Urothelium cell line (cell line): ENCODE data around the gene ZNF521.
"Not testable (repeated sequence)": the region's sequence is repeated elsewhere in the genome, so short reads cannot be mapped to it uniquely, and the experiment has no call there.

Experiments used
- DNase-seq: peaks from one replicate; pipeline ENCODE4 v3.0.0; 2011; ENCODE audit warnings: low spot score, mixed read lengths
- FAIRE-seq: peaks from 2 replicates; lab custom pipeline; 2011; peaks lifted over from hg19 to GRCh38; lab: Jason Lieb, UNC

The ZNF521 gene

GRCh38 chr18:25295624-25296138 is 56.3 kb downstream of the ZNF521 start:
- no peak for FAIRE-seq
- no peak for DNase-seq

- DNase-seq (no peak), FAIRE-seq (no peak)
Observed at GRCh38 chr18:25291150-25291549, 60.8 kb downstream of the ZNF521 start.

- FAIRE-seq (no peak), DNase-seq (peak; percentile 3)
Observed at GRCh38 chr18:25289001-25289631, 62.9 kb downstream of the ZNF521 start.

DNA sequence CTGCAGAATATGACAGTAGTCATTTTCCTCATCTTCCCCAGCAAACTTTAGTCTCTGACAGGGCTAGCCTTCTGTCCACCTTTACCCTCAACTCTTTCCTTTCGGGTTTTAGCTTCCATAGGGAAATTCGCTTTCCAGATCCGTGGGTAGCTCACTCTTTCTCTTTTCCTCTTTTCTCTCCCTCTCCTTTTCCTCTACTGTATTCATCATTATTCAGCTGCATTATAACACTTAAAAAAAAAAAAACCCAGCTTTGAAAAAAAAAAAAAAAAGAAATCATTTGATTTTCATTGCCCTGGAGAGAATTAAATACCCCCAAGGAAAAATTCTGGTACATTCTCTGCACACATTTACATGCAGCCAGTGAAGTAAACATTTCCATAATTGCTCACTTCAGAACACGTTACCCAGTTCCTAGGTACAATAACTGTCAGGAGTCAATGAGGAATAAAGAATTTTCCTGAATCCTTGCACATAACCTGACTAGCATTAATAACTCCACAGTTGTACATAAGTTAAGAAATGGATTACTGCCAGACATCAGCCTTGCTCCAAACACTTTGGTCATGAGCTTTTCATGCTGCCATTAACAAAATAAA is 63.5 kb downstream of the ZNF521 start:
- DNase-seq: no peak
- no peak for FAIRE-seq

- FAIRE-seq (no peak), DNase-seq (no peak)
Observed at GRCh38 chr18:25287106-25287505, 64.9 kb downstream of the ZNF521 start.

- no peak for DNase-seq
- FAIRE-seq: no peak
Observed at GRCh38 chr18:25284861-25285550, 67.0 kb downstream of the ZNF521 start.

DNA sequence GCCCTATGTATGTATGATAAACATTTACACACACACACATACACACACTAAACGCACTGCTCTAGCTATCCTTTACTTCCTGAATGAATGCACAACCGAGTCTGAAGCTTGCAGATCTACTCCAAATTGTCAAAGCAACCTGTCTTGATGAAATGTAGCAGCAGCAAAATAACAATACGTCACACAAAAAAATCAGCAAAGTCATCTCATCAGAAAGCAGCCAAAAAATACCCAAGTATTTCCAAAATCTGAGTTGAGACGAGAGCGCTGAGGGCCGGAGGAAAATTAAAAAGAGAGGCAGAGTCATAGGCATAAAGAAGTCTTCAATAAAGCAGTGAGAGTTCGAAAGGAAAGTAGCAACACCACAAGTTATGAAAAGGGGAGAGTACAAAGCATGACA is 67.7 kb downstream of the ZNF521 start:
- FAIRE-seq (no peak), DNase-seq (no peak)

DNA sequence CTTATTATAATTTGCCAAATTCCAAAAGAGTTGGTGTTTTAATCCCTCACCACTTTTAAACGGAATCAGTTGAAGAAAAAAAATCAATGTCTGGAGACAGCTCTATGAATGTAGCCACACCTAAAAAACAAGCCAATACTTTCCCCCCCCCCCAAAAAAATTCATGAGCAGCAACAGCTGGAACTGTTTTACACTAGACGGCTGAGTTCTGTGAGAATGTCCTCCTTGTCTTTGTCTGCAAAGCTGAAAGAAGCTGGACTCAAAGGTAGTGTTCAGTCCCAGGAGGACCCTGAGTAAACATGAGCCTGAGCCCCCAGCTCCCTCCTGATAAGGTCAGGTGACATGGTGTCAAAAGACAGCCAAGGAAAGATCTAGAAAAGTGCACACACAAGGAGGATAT is 68.2 kb downstream of the ZNF521 start:
- DNase-seq (no peak), FAIRE-seq (no peak)

- FAIRE-seq (no peak), DNase-seq (no peak)
Observed at GRCh38 chr18:25282896-25283703, 68.9 kb downstream of the ZNF521 start.

GRCh38 chr18:25282282-25282681 is 69.7 kb downstream of the ZNF521 start:
- no peak for DNase-seq
- FAIRE-seq: no peak

GRCh38 chr18:25281556-25281955 is 70.4 kb downstream of the ZNF521 start:
- FAIRE-seq (no peak), DNase-seq (no peak)

DNA sequence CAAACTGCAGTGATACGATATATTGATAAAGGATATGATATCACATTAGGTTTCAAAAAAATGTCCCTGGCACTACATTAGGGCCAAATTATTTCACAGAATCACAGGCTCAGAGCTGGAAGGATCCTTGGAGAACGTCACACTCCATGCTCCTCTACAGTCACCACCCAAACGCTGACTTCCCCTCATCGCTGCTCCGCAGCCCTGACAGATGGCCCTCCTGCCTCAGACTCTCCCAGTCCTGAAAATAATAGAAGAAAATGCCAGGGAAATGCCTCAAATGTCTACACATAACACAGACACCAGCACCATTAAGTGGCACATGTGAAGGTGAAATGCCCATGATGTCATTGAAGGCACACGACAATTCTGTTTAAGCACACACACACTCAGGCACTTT is 72.0 kb downstream of the ZNF521 start:
- no peak for DNase-seq
- no peak for FAIRE-seq

DNA sequence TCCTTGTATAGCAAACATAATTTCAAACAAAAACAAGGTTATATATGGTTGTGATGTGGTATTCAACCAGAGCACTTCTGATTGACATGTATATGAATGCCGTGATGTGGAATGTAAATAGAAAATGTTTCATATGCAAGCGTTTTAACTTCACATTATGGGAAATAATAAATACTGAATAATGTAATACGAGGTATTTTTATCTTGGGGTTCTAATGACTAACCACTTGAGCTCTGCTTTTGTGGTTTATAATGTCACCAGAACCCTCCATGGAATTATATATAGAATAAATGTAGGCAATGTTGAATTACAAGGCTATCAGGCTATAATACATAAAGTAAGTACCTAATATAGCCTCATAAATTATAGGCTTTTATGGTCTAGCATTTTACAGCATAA is 72.4 kb downstream of the ZNF521 start:
- FAIRE-seq (no peak), DNase-seq (no peak)

- FAIRE-seq (no peak), DNase-seq (no peak)
Observed at GRCh38 chr18:25279133-25279532, 72.8 kb downstream of the ZNF521 start.

DNA sequence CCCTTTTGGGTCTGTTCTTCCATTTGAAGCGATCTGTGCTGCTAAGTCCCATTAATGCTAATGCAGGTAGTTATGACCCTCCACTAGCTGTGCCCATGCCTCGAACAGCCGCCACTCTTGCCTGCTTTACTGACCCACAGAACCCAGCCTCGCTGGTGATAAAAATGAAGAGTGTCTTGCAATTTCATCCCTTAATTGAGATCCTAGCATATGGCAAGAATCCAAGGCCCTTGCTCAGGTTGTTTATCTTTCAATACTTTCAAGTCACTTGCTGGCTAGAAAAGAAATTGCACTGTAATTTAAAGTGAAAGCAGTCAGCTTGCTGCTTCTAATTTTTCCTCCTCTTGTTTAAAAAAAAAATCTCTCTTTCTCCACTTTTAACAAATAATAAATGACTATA is 73.6 kb downstream of the ZNF521 start:
- no peak for FAIRE-seq
- DNase-seq: no peak

GRCh38 chr18:25275412-25276001 is 76.5 kb downstream of the ZNF521 start:
- no peak for FAIRE-seq
- DNase-seq: no peak

- no peak for FAIRE-seq
- DNase-seq: no peak
Observed at GRCh38 chr18:25274926-25275325, 77.0 kb downstream of the ZNF521 start.

DNA sequence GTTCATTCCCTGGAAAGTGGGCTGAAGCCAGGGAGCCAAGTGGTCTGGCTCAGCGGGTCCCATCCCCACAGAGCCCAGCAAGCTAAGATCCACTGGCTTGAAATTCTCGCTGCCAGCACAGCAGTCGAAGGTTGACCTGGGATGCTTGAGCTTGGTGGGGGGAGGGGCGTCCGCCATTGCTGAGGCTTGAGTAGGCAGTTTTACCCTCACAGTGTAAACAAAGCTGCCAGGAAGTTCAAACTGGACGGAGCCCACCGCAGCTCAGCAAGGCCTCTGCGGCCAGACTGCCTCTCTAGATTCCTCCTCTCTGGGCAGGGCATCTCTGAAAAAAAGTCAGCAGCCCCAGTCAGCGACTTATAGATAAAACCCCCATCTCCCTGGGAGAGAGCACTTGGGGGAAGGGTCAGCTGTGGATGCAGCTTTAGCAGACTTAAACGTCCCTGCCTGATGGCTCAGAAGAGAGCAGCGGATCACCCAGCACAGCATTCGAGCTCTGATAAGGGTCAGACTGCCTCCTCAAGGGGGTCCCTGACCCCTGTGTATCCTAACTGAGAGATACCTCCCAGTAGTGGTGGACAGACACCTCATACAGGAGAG is 84.9 kb downstream of the ZNF521 start:
- not testable (repeated sequence) for FAIRE-seq, DNase-seq

DNA sequence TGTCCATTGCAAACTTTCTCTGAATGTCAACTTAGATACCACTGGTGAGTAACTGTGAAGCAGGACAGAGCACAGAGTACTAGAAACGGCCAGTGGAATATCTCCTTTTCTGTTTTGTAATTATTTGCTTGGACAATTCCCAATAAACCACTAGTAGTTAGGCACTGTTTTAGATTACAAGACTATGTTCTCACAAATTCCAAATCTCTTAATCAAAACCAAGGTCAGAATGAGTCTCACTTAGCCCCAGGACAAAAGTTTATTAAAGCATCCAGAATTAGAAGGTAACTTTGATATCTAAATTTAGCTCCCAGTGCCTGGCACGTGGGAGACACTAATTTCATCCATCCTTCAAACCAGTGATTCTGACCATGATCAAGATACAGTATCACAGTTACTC is 89.0 kb downstream of the ZNF521 start:
- no peak for DNase-seq
- FAIRE-seq: no peak

DNA sequence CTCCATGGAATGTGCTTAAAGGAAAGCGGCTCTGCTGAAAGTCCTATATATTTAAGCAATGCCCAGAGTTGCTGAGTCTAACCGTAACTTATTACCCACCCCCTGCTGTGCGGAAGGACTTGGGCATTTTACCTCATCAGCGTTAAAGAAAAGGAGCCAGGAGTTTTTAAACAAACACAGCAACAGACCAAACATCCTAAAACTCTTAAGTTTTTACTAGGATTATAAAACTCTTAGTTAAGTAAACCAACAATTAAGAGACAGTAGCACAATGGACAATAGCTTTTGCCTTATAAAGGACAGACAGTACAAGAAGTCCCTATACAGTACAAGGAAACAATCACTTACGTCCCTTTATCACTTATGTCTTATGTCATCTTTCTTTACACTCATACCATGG is 90.2 kb downstream of the ZNF521 start:
- FAIRE-seq (no peak), DNase-seq (no peak)

GRCh38 chr18:25256439-25256838 is 95.5 kb downstream of the ZNF521 start:
- no peak for FAIRE-seq

More at GRCh38 chr18:25256439-25256838, 95.5 kb downstream of the ZNF521 start:
- no peak for DNase-seq
